Smooth muscle cell (in vitro differentiated cells): ENCODE results near the gene GALNT18. TPM values are rescaled to one million over a fixed set of nuclear protein-coding genes. Genes with fewer than 3 reads are reported as not detected.

Experiments used
- DNase-seq: peaks from one replicate; lab custom pipeline; 2025; ENCODE audit not compliant: unreplicated experiment; lab: John Stamatoyannopoulos, UW
- H2AFZ ChIP-seq: fragments of 200-600 bp; sonication (generic); 2 replicates; pipeline ENCODE4 v1.6.0; 2016; ENCODE audit warnings: antibody characterized with exemption, low read depth, mild to moderate bottlenecking
- H3F3A ChIP-seq: fragments of 200-600 bp; sonication (generic); 2 replicates; pipeline ENCODE4 v1.6.0; 2017; ENCODE audit warnings: antibody characterized with exemption, low read depth
- H3K27ac ChIP-seq: fragments of 200-600 bp; sonication (generic); 2 replicates; pipeline ENCODE4 v1.5.1; 2016; ENCODE audit warnings: low read depth, mild to moderate bottlenecking
- H3K27me3 ChIP-seq: fragments of 200-600 bp; sonication (generic); 2 replicates; pipeline ENCODE4 v1.6.1; 2016; ENCODE audit warnings: low read depth, mild to moderate bottlenecking
- H3K36me3 ChIP-seq: fragments of 200-600 bp; sonication (generic); 2 replicates; pipeline ENCODE4 v1.5.1; 2016; ENCODE audit warnings: low read depth
- H3K4me1 ChIP-seq: fragments of 200-600 bp; sonication (generic); 2 replicates; pipeline ENCODE4 v1.5.1; 2016; ENCODE audit warnings: low read depth
- H3K4me2 ChIP-seq: fragments of 200-600 bp; sonication (generic); 2 replicates; pipeline ENCODE4 v1.6.0; 2016; ENCODE audit warnings: mild to moderate bottlenecking
- H3K4me3 ChIP-seq: fragments of 200-600 bp; sonication (generic); 2 replicates; pipeline ENCODE4 v1.5.1; 2016; ENCODE audit warnings: mild to moderate bottlenecking
- H3K79me2 ChIP-seq: fragments of 200-600 bp; sonication (generic); 2 replicates; pipeline ENCODE4 v1.6.0; 2016; ENCODE audit warnings: low read depth, mild to moderate bottlenecking
- H3K9ac ChIP-seq: fragments of 200-600 bp; sonication (generic); 2 replicates; pipeline ENCODE4 v1.6.0; 2016; ENCODE audit warnings: low read depth
- H3K9me3 ChIP-seq: fragments of 200-600 bp; sonication (generic); replicated peaks from 2 replicates; pipeline ENCODE4 v1.5.1; 2016; ENCODE audit warnings: low read depth
- H4K20me1 ChIP-seq: fragments of 200-600 bp; sonication (generic); 2 replicates; pipeline ENCODE4 v1.6.0; 2016; ENCODE audit warnings: low read depth
- CTCF ChIP-seq: fragments of 200-600 bp; sonication (generic); IDR thresholded peaks from 2 replicates; pipeline ENCODE4 v1.5.1; 2017; ENCODE audit warnings: borderline replicate concordance, mild to moderate bottlenecking, antibody characterized with exemption; ENCODE audit not compliant: insufficient read depth, poor library complexity, severe bottlenecking
- WGBS: methylation state at CpG from one replicate; pipeline ENCODE4 v1.1.7; 2016; ENCODE audit warnings: low lambda C conversion rate; 5-methylcytosine and 5-hydroxymethylcytosine counted together
- polyA plus RNA-seq: library from polyadenylated mRNA; unstranded; fragments of >200 nt; fragmentation: Nextera tagmentation; extraction: Ambion mirVana; gene quantifications from 2 replicates; pipeline ENCODE4 v1.2.1, GENCODE V29; 2016
- total RNA-seq: library from RNA; depleted of rRNA; stranded (reverse); fragments of >200 nt; gene quantifications from 2 replicates; pipeline ENCODE4 v1.2.3, GENCODE V29; 2014

GALNT18 gene
- total and polyA plus RNA-seq, 2 experiments from 2014 or later: 11.5 to 16.3 TPM

- Histone ChIP-seq H3K79me2 (no peaks in the 10 kb centered on the region), H3K4me1 (peaks cover 21% of the 10 kb centered on the region), H3K27me3 (no peaks in the 10 kb centered on the region), H3K36me3 (no peaks in the 10 kb centered on the region), H3K27ac (no peak overlapping the region), H2AFZ (no peak overlapping the region), H3K9me3 (no peaks in the 10 kb centered on the region), H3F3A (peaks cover 11% of the 10 kb centered on the region), H3K9ac (no peak overlapping the region), H3K4me2 (no peak overlapping the region), H3K4me3 (no peak overlapping the region), H4K20me1 (no peaks in the 10 kb centered on the region)
- WGBS: 93% methylated on average over 2 of the region's 2 CpGs
- no peak for DNase-seq
- TF ChIP-seq CTCF: no peak
Observed at GRCh38 chr11:11588243-11588642, 33.6 kb downstream of the GALNT18 start.

- no peak for DNase-seq
- Histone ChIP-seq H3K9ac (no peak overlapping the region), H3K79me2 (no peaks in the 10 kb centered on the region), H3K4me3 (no peak overlapping the region), H3K9me3 (no peaks in the 10 kb centered on the region), H3K4me1 (peaks cover 21% of the 10 kb centered on the region), H3K4me2 (no peak overlapping the region), H3K27ac (no peak overlapping the region), H4K20me1 (no peaks in the 10 kb centered on the region), H3F3A (peaks cover 11% of the 10 kb centered on the region), H3K27me3 (no peaks in the 10 kb centered on the region), H2AFZ (no peak overlapping the region), H3K36me3 (no peaks in the 10 kb centered on the region)
- TF ChIP-seq CTCF: no peak
- whole genome bisulfite sequencing: 92% methylated on average over 4 of the region's 4 CpGs
Observed at GRCh38 chr11:11587122-11587521, 34.7 kb downstream of the GALNT18 start.

DNA sequence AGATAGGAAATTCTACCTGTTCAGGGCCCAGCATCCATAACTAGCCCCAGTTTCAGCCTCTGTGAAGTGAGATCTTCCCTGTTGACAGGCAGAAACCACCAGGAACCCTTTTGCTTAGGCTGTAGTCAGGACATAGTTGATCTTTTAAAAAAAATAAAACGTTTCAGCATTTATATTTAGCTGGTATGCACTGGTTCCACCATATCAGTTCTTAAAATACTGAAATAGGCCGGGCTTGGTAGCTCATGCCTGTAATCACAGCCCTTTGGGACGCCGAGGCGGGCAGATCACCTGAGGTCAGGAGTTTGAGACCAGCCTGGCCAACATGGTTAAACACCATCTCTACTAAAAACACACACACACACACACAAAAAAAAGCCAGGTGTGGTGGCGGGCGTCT, 35.3 kb downstream of the GALNT18 start:
- no peak overlapping the region for H2AFZ ChIP-seq
- TF ChIP-seq CTCF: no peak
- H3K27me3 ChIP-seq: no peaks in the 10 kb centered on the region
- 94% methylated on average over 7 of the region's 7 CpGs for WGBS
- H3K4me3 ChIP-seq: no peak overlapping the region
- no peak overlapping the region for H3K9ac ChIP-seq
- H4K20me1 ChIP-seq: no peaks in the 10 kb centered on the region
- peaks cover 11% of the 10 kb centered on the region for H3F3A ChIP-seq
- no peaks in the 10 kb centered on the region for H3K79me2 ChIP-seq
- no peak overlapping the region for H3K27ac ChIP-seq
- H3K36me3 ChIP-seq: no peaks in the 10 kb centered on the region
- no peak for DNase-seq
- H3K4me1 ChIP-seq: peaks cover 21% of the 10 kb centered on the region
- H3K4me2 ChIP-seq: no peak overlapping the region
- no peaks in the 10 kb centered on the region for H3K9me3 ChIP-seq

GRCh38 chr11:11584937-11585336, 36.9 kb downstream of the GALNT18 start:
- H3K9ac ChIP-seq: peak overlapping the region; percentile 14

More at GRCh38 chr11:11584937-11585336, 36.9 kb downstream of the GALNT18 start:
- Histone ChIP-seq H3K79me2 (no peaks in the 10 kb centered on the region), H3F3A (peaks cover 11% of the 10 kb centered on the region), H2AFZ (no peak overlapping the region), H3K27ac (peak overlapping the region; percentile 88), H3K9me3 (no peaks in the 10 kb centered on the region), H3K4me2 (peak overlapping the region; percentile 78), H3K36me3 (no peaks in the 10 kb centered on the region), H3K4me1 (peaks cover 21% of the 10 kb centered on the region), H3K27me3 (no peaks in the 10 kb centered on the region), H3K4me3 (no peak overlapping the region), H4K20me1 (no peaks in the 10 kb centered on the region)
- no peak for DNase-seq
- WGBS: 89% methylated on average over 1 of the region's 1 CpG
- no peak for TF ChIP-seq CTCF
